Progenitor cell of endocrine pancreas (in vitro differentiated cells): ENCODE measurements around the gene RNU2-63P. TPM values are rescaled to one million over a fixed set of nuclear protein-coding genes. Genes with fewer than 3 reads are reported as not detected.
"Not testable (repeated sequence)": the region's sequence is repeated elsewhere in the genome, so short reads cannot be mapped to it uniquely, and the experiment has no call there.

Source experiments
- DNase-seq: peaks from one replicate; pipeline ENCODE4 v3.0.0; 2021; ENCODE audit warnings: low spot score; ENCODE audit not compliant: unreplicated experiment
- H3K27ac Mint-ChIP-seq: 2 replicates; pipeline ENCODE4 v1.8.0; 2021; ENCODE audit warnings: mild to moderate bottlenecking, moderate library complexity, mixed read lengths
- H3K27me3 Mint-ChIP-seq: 2 replicates; pipeline ENCODE4 v1.8.0; 2021; ENCODE audit warnings: mixed read lengths
- H3K36me3 Mint-ChIP-seq: 2 replicates; pipeline ENCODE4 v1.8.0; 2022; ENCODE audit warnings: mixed read lengths; ENCODE audit not compliant: insufficient read depth
- H3K4me1 Mint-ChIP-seq: 2 replicates; pipeline ENCODE4 v1.8.0; 2021; ENCODE audit warnings: low read depth, mixed read lengths
- H3K4me3 Mint-ChIP-seq: 2 replicates; pipeline ENCODE4 v1.8.0; 2021; ENCODE audit warnings: low read depth, mild to moderate bottlenecking, moderate library complexity, mixed read lengths
- H3K9me3 Mint-ChIP-seq: 2 replicates; pipeline ENCODE4 v1.8.0; 2021; ENCODE audit warnings: low read depth, mixed read lengths
- CTCF ChIP-seq: fragments of 200-600 bp; sonication (generic); IDR thresholded peaks from one replicate; pipeline ENCODE4 v1.5.0; 2021; ENCODE audit warnings: antibody characterized with exemption, mild to moderate bottlenecking; ENCODE audit not compliant: unreplicated experiment
- total RNA-seq: library from RNA; stranded (reverse); gene quantifications from 2 replicates; pipeline ENCODE4 v1.2.1, GENCODE V29; 2021

The RNU2-63P gene
- total RNA-seq, 1 donor from 2014 or later: 2.8 TPM

GRCh38 chr2:88051792-88052191 is 35.4 kb upstream of the RNU2-63P start:
- H3K4me1 Mint-ChIP-seq: peaks cover 26% of the 10 kb centered on the region
- no peak overlapping the region for H3K4me3 Mint-ChIP-seq
- TF ChIP-seq CTCF: no peak
- H3K9me3 Mint-ChIP-seq: no peaks in the 10 kb centered on the region
- no peak for DNase-seq
- peaks cover 1% of the 10 kb centered on the region for H3K36me3 Mint-ChIP-seq
- H3K27me3 Mint-ChIP-seq: no peaks in the 10 kb centered on the region
- no peak overlapping the region for H3K27ac Mint-ChIP-seq

- Mint-ChIP-seq H3K27me3 (no peaks in the 10 kb centered on the region), H3K4me3 (no peak overlapping the region), H3K4me1 (peaks cover 14% of the 10 kb centered on the region), H3K36me3 (peaks cover 1% of the 10 kb centered on the region), H3K9me3 (no peaks in the 10 kb centered on the region), H3K27ac (no peak overlapping the region)
- TF ChIP-seq CTCF: no peak
- DNase-seq: no peak
These were observed 33.3 kb upstream of the RNU2-63P start for GRCh38 chr2:88049622-88050021.

DNA sequence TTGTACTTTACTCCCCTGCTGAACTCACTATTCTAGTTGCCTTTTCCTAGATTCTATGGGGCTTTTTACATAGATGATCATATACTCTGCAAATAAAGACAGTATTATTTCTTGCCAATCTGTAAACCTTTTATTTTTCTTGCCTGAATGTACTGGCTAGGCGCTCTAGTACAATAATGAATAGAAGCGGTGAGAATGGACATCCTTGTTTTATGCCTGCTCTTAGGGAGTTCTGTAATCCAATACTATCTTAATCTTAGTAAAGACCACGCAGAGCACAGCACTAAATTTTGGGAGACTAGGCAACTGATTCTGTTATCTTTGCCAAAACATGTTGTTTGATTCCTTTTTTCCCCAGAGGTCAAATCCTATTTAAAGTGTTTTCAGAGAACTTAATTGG is 32.2 kb upstream of the RNU2-63P start:
- Mint-ChIP-seq H3K27ac (no peak overlapping the region), H3K9me3 (no peaks in the 10 kb centered on the region), H3K4me1 (peaks cover 3% of the 10 kb centered on the region), H3K27me3 (no peaks in the 10 kb centered on the region), H3K4me3 (no peak overlapping the region), H3K36me3 (peaks cover 1% of the 10 kb centered on the region)
- no peak for DNase-seq
- no peak for TF ChIP-seq CTCF

DNA sequence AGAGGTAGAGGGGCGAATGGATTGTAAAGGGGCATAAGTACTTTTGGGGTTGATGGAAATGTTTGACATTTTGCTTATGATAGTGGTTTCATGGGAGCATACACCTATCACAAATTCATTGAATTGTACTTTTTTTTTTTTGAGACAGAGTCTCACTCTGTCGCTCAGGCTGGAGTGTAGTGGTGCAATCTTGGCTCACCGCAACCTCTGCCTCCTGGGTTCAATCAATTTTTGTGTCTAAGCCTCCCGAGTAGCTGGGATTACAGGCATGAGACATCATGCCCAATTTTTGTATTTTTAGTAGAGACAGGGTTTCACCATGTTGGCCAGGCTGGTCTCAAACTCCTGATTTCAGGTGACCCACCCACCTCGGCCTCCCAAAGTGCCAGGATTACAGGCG is 29.2 kb upstream of the RNU2-63P start:
- H3K9me3 Mint-ChIP-seq, H3K36me3 Mint-ChIP-seq, H3K4me3 Mint-ChIP-seq, H3K4me1 Mint-ChIP-seq, H3K27ac Mint-ChIP-seq, H3K27me3 Mint-ChIP-seq, DNase-seq: not testable (repeated sequence)

DNA sequence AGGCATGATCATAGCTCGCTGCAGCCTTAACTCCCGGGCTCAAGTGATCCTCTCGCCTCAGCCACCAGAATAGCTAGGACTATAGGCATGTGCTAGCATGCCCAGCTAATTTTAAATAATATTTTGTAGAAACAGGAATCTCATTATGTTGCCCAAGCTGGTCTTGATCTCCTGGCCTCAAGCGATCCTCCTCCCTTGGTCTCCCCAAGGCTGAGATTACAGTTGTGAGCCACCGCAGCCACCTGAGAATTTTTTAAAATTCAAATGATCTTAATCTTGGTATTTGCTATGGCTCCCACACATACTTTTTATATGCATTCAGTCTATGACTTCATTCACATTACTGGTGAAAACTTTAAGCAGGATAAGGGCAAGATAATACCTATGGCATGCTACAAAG is 26.1 kb upstream of the RNU2-63P start:
- Mint-ChIP-seq H3K4me1 (no peaks in the 10 kb centered on the region), H3K36me3 (no peaks in the 10 kb centered on the region), H3K27me3 (no peaks in the 10 kb centered on the region), H3K27ac (no peak overlapping the region), H3K9me3 (no peaks in the 10 kb centered on the region), H3K4me3 (no peak overlapping the region)
- no peak for TF ChIP-seq CTCF
- no peak for DNase-seq

- Mint-ChIP-seq H3K27ac (peak overlapping the region; percentile 60), H3K36me3 (peaks cover 4% of the 10 kb centered on the region), H3K4me3 (no peak overlapping the region), H3K27me3 (no peaks in the 10 kb centered on the region), H3K4me1 (no peaks in the 10 kb centered on the region), H3K9me3 (no peaks in the 10 kb centered on the region)
- TF ChIP-seq CTCF: no peak
- no peak for DNase-seq
These were observed 22.1 kb upstream of the RNU2-63P start for GRCh38 chr2:88038263-88039105.
